Measurements from ENCODE around the gene ODR4.

DNA sequence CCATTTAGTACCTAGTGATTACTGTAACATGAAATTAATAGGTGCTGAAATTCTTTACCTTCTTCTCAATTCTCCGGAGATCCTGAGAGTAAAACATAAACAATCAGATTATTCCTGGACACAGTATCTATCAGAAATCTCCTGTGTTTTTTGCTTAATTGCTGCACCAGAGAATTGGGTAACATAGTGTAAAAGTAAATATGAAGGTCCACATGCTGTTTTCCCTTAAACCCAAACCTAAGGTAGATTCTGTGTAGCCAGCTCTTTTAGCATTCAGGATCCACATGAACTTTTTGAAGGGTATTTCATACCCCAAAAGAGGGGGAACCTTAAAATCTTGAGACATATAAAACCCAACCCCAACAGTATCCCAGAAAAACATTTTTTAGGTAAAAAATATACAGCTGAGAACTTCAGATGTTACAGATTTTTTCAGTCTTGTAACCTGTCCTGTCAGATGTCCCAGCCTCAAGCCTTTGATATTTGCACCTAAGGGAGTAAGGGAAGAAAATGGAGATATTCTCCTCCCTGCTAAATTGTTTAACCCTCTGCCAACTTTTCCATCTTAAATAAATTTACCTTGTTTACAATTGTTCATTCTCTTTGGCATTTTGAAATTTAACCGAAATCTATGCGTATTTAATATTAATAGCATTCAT is 11.2 kb downstream of the ODR4 start:
- TF ChIP-seq, protein P1, sequence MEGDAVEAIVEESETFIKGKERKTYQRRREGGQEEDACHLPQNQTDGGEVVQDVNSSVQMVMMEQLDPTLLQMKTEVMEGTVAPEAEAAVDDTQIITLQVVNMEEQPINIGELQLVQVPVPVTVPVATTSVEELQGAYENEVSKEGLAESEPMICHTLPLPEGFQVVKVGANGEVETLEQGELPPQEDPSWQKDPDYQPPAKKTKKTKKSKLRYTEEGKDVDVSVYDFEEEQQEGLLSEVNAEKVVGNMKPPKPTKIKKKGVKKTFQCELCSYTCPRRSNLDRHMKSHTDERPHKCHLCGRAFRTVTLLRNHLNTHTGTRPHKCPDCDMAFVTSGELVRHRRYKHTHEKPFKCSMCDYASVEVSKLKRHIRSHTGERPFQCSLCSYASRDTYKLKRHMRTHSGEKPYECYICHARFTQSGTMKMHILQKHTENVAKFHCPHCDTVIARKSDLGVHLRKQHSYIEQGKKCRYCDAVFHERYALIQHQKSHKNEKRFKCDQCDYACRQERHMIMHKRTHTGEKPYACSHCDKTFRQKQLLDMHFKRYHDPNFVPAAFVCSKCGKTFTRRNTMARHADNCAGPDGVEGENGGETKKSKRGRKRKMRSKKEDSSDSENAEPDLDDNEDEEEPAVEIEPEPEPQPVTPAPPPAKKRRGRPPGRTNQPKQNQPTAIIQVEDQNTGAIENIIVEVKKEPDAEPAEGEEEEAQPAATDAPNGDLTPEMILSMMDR (IDR thresholded peaks at IDR 0.05 in 8 of 11, conservative IDR thresholded peaks at IDR 0.05 in 3 of 11), result no peak
- TF ChIP-seq POLR2A (IDR thresholded peaks at IDR 0.05) (no peak), POLR2AphosphoS5 (IDR thresholded peaks at IDR 0.05) (no peak)
